Measurements from ENCODE around the gene NR3C2. TPM values are rescaled to one million over a fixed set of nuclear protein-coding genes. Genes with fewer than 3 reads are reported as not detected.

NR3C2 gene
- total RNA-seq, 1 donor from 2014 or later: 0.75 TPM

GRCh38 chr4:148375584-148375983 lies 66.6 kb downstream of the NR3C2 start:
- no peak overlapping the region for H3K4me3 Mint-ChIP-seq (ENCODE audit: unreplicated experiment)
- H3K4me1 Mint-ChIP-seq (ENCODE audit: unreplicated experiment): no peaks in the 10 kb centered on the region
- H3K27ac Mint-ChIP-seq (ENCODE audit: unreplicated experiment): no peak overlapping the region
- H3K36me3 Mint-ChIP-seq (ENCODE audit: unreplicated experiment): no peaks in the 10 kb centered on the region
- H3K9me3 Mint-ChIP-seq (ENCODE audit: unreplicated experiment): no peaks in the 10 kb centered on the region
- DNase-seq (ENCODE audit: extremely low spot score, unreplicated experiment): no peak
- TF ChIP-seq, protein P1, sequence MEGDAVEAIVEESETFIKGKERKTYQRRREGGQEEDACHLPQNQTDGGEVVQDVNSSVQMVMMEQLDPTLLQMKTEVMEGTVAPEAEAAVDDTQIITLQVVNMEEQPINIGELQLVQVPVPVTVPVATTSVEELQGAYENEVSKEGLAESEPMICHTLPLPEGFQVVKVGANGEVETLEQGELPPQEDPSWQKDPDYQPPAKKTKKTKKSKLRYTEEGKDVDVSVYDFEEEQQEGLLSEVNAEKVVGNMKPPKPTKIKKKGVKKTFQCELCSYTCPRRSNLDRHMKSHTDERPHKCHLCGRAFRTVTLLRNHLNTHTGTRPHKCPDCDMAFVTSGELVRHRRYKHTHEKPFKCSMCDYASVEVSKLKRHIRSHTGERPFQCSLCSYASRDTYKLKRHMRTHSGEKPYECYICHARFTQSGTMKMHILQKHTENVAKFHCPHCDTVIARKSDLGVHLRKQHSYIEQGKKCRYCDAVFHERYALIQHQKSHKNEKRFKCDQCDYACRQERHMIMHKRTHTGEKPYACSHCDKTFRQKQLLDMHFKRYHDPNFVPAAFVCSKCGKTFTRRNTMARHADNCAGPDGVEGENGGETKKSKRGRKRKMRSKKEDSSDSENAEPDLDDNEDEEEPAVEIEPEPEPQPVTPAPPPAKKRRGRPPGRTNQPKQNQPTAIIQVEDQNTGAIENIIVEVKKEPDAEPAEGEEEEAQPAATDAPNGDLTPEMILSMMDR (IDR thresholded peaks at IDR 0.05): no peak
- no peaks in the 10 kb centered on the region for H3K27me3 Mint-ChIP-seq (ENCODE audit: unreplicated experiment)

DNA sequence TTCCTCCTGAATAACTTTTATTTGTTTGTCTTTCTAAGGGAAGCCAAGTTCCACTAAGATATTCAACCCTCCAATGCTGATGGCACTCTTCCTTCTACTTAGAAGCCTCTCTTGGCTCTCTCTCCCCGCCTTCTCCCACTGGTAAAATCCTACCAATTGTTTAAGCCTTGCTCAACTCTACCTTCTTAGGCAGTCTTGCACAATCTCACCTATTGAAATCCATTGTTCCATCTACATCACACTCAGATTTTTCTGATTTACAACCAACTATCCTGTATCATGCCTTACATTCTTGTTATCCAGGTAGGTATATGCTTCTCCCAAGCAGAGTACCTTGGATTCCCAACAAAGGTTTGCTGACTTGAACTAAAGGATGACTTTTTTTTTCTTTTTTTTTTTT lies 69.1 kb downstream of the NR3C2 start:
- Mint-ChIP-seq H3K9me3 (ENCODE audit: unreplicated experiment) (no peaks in the 10 kb centered on the region), H3K4me3 (ENCODE audit: unreplicated experiment) (no peak overlapping the region), H3K27ac (ENCODE audit: unreplicated experiment) (no peak overlapping the region), H3K27me3 (ENCODE audit: unreplicated experiment) (peaks cover under 1% of the 10 kb centered on the region), H3K36me3 (ENCODE audit: unreplicated experiment) (no peaks in the 10 kb centered on the region), H3K4me1 (ENCODE audit: unreplicated experiment) (no peaks in the 10 kb centered on the region)
- TF ChIP-seq, protein P1 (IDR thresholded peaks at IDR 0.05): no peak
- DNase-seq (ENCODE audit: extremely low spot score, unreplicated experiment): no peak

- DNase-seq (ENCODE audit: extremely low spot score, unreplicated experiment): no peak
- TF ChIP-seq, protein P1 (IDR thresholded peaks at IDR 0.05): no peak
- no peaks in the 10 kb centered on the region for H3K36me3 Mint-ChIP-seq (ENCODE audit: unreplicated experiment)
- no peaks in the 10 kb centered on the region for H3K4me1 Mint-ChIP-seq (ENCODE audit: unreplicated experiment)
- peaks cover 11% of the 10 kb centered on the region for H3K27me3 Mint-ChIP-seq (ENCODE audit: unreplicated experiment)
- no peaks in the 10 kb centered on the region for H3K9me3 Mint-ChIP-seq (ENCODE audit: unreplicated experiment)
- no peak overlapping the region for H3K27ac Mint-ChIP-seq (ENCODE audit: unreplicated experiment)
- H3K4me3 Mint-ChIP-seq (ENCODE audit: unreplicated experiment): no peak overlapping the region
These were observed 72.3 kb downstream of the NR3C2 start for GRCh38 chr4:148369919-148370318.

DNA sequence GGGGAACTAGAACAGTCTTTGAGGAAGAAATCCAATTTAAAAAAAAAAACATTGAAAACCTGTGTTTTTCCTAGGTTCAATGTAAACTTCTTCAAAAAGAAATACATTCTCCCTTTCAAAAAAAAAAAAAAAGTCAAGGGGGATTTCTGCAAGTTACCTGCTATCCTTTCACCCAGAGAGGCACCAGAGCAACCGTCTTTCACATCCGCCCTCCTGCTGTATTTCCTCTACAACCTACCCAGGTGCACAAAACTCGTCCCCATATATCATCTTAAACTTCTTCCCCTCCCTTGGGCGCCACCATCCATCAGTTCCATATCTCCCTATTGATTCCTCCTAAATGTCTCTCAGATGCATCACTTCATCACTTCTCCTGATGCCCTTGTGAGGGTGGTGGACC lies 74.5 kb downstream of the NR3C2 start:
- Mint-ChIP-seq H3K4me1 (ENCODE audit: unreplicated experiment) (no peaks in the 10 kb centered on the region), H3K36me3 (ENCODE audit: unreplicated experiment) (no peaks in the 10 kb centered on the region), H3K9me3 (ENCODE audit: unreplicated experiment) (no peaks in the 10 kb centered on the region), H3K27ac (ENCODE audit: unreplicated experiment) (no peak overlapping the region), H3K4me3 (ENCODE audit: unreplicated experiment) (no peak overlapping the region), H3K27me3 (ENCODE audit: unreplicated experiment) (peaks cover 11% of the 10 kb centered on the region)
- DNase-seq (ENCODE audit: extremely low spot score, unreplicated experiment): no peak
- TF ChIP-seq, protein P1 (IDR thresholded peaks at IDR 0.05): no peak

- Mint-ChIP-seq H3K36me3 (ENCODE audit: unreplicated experiment) (no peaks in the 10 kb centered on the region), H3K27me3 (ENCODE audit: unreplicated experiment) (peaks cover 11% of the 10 kb centered on the region), H3K4me1 (ENCODE audit: unreplicated experiment) (no peaks in the 10 kb centered on the region), H3K4me3 (ENCODE audit: unreplicated experiment) (no peak overlapping the region), H3K27ac (ENCODE audit: unreplicated experiment) (no peak overlapping the region), H3K9me3 (ENCODE audit: unreplicated experiment) (no peaks in the 10 kb centered on the region)
- no peak for DNase-seq (ENCODE audit: extremely low spot score, unreplicated experiment)
- TF ChIP-seq, protein P1 (IDR thresholded peaks at IDR 0.05): no peak
These were observed 76.0 kb downstream of the NR3C2 start for GRCh38 chr4:148366251-148366650.
